GM19372 (cell line): ENCODE measurements around the gene GJA9.
"Not testable (repeated sequence)": the region's sequence is repeated elsewhere in the genome, so short reads cannot be mapped to it uniquely, and the experiment has no call there.

Source experiments
- ATAC-seq: cut with Tn5 transposase; IDR thresholded peaks from one replicate; pipeline ENCODE4 v1.9.1; 2021; ENCODE audit warnings: mild to moderate bottlenecking, low read depth, moderate library complexity; ENCODE audit not compliant: unreplicated experiment

The GJA9 gene

GRCh38 chr1:38875811-38876210 lies 5.6 kb downstream of the GJA9 start:
- ATAC-seq: no peak

- peak; percentile 96 for ATAC-seq
Measured at GRCh38 chr1:38873027-38873969, 8.1 kb downstream of the GJA9 start, which contains the start of gene MYCBP. TSS of gene MYCBP (minus strand) at chr1:38873348. CDS start at chr1:38873305, 43 bp downstream.

- no peak for ATAC-seq
Measured at GRCh38 chr1:38872401-38873026, 8.9 kb downstream of the GJA9 start.

- no peak for ATAC-seq
Measured at GRCh38 chr1:38870996-38871395, 10.4 kb downstream of the GJA9 start.

- ATAC-seq: no peak
Measured at GRCh38 chr1:38867208-38867607, 14.2 kb downstream of the GJA9 start.

- no peak for ATAC-seq
Measured at GRCh38 chr1:38865112-38865715, 16.2 kb downstream of the GJA9 start.

DNA sequence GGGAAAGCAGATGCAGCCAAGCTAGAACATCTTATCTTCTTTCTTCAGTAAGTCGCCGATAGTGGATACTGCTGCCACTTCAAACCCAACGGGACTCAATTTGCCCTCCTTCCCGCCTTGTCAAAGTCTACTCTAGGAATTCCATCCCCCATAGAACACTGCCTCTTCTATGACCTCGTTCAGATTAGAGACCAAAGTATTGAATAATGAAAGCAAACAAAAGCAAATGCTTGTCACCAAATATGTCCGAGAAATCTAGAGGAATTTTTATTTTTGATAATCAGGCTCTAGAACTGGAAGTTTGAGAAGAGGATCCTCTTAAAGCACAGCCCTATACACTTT lies 21.0 kb downstream of the GJA9 start:
- no peak for ATAC-seq

DNA sequence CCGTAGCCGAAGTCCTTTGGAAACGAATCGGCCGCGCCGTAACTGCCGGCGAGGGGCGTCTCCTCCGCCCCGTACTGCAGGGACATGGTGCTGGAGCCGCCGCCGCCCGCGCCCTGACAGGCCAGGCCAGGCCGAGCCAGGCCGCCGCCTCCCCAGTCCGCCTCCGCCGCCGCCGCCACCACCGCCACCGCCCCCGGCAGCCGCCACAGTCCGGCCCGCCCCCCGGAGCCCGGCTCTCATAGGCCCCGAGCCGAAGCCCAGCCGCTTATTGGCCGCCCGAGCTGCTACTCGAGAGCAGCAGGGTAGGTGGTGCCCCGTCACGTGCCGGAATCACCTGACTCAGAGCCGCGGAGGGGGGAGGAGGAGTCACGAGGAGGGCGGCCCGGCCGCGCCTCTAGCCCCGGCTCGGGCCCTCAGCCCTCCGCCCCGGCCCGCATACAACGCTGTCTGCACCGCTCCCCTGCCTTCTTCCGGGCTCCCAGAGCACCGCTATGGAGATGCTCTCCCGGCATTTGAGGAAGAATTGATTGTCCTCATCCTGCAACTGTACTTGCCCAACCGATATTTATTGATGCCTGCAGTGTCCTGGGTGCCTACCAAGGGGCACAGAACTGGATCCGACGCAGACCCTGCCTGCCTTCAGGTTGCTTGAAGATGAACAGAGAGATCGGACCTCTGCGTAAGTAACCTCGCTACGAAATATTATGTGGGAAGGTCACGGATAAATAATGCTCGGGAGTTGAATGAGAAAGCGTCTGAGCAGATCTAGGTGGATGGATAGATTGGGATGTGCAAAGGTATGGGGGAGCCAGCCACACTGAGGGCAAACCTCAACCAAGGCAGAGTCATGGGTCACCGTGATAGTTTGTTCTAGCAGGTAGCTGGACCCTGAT lies 21.6 kb downstream of the GJA9 start, which contains the start of gene RRAGC:
TSS of gene RRAGC (minus strand) at position 212 of the 893 bp plus-strand sequence. CDS start at position 86, 126 bp downstream.
- peak; percentile 96 for ATAC-seq

DNA sequence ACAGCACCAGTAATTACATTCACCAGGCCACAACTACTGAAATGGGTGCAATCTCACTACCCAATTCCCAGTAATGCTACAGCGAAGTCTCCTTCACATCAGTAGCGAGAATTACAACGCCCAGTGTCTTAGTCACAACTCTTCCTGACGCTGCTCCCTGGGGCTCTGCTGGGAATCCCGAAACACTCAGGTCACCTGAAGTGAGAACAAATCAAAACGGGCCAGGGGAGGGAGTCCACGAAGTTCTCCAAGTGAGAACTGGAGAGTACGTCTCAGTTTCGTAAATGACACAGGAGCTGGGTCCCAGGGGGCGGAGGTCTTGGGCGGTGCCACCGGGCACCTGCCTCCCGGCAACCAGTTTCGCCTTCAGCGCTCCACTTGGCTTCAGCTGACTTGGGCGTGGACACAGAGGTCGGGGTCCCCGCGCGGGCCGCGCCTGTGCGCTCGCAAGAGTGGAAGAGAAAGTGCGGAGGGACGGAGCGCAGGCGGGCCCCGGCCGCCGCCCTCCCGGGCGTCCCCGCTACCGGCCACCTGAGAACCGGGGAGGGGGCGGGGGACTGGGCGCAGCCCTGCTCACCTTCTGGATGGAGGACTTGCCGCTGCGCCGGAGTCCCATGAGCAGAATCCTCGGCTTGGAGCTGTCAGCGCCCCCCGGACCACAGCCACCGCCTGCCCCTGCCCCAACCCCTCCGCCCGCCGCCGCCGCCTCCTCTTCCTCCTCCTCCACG lies 22.4 kb downstream of the GJA9 start:
- peak; percentile 20 for ATAC-seq

DNA sequence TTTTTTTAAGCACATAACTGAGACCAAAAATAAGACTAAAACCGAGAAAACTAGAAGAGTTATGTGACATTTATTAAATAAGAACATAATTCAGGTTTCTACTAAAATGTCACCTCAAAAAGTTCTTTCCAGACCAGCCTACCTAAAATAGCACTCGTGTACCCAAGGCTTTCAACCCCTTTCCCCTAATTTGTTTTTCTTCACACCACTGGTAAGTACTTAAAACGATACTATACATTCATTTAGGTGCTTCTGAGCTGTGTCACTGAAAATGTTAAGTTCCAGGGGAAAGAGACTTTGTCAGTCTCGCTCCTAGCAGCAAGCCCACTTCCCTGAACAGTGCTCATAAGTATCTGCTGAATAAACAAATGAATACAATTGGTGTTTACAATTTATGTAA lies 28.6 kb downstream of the GJA9 start:
- ATAC-seq: no peak

DNA sequence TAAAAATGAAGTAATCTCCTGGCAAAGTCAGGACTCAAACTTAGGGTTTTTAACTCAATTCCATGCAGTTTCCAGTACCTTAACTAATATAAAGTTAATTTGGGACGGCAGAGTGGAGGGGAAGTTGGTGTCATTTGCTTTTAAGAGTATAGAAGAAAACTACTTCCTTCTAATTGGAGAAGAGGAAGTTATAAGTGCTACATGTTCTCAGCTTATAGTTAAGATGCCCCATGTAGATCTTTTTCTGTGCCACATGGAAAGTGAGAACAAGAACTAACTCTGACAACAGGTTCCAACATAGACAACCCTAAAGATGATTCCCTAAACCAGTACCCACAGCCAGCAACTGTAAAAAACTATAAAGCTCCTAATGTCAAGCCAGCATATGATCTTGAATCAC lies 33.3 kb downstream of the GJA9 start:
- no peak for ATAC-seq

DNA sequence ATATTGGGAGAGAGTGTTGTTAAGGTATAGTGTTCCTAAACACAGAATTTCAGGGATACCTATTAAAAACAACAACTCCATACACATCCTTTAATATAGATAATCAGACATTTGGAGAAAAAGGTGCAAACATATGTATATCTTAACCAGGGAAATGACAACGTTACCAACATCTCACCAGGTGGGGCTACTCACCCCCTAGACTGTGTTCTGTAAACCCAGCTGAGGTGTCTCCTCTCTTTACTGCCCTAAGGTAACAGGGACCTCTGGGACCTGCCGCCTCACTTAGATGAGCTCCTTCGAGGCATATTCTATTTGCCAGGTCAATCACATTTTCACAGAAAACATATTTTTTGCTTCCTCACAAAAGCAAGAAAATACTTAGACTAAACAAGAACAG lies 35.2 kb downstream of the GJA9 start:
- ATAC-seq: no peak

GRCh38 chr1:38845088-38845487 lies 36.3 kb downstream of the GJA9 start:
- ATAC-seq: not testable (repeated sequence)

GRCh38 chr1:38840281-38840680 lies 41.1 kb downstream of the GJA9 start:
- ATAC-seq: no peak

GRCh38 chr1:38839363-38839762 lies 42.0 kb downstream of the GJA9 start:
- no peak for ATAC-seq

DNA sequence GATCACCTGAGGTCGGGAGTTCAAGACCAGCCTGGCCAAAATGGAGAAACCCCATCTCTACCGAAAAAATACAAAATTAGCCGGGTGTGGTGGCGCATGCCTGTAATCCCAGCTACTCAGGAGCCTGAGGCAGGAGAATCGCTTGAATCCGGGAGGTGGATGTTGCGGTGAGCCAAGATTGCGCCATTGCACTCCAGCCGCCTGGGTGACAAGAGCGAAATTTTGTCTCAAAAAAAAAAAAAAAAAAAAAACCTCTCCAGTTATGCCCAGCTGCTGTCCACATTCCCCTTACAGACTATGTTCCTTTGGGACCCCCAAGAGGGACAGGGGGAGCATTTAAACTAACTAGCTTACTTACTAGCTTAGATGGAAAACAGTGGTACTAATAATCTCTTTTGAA lies 45.1 kb downstream of the GJA9 start:
- ATAC-seq: not testable (repeated sequence)

DNA sequence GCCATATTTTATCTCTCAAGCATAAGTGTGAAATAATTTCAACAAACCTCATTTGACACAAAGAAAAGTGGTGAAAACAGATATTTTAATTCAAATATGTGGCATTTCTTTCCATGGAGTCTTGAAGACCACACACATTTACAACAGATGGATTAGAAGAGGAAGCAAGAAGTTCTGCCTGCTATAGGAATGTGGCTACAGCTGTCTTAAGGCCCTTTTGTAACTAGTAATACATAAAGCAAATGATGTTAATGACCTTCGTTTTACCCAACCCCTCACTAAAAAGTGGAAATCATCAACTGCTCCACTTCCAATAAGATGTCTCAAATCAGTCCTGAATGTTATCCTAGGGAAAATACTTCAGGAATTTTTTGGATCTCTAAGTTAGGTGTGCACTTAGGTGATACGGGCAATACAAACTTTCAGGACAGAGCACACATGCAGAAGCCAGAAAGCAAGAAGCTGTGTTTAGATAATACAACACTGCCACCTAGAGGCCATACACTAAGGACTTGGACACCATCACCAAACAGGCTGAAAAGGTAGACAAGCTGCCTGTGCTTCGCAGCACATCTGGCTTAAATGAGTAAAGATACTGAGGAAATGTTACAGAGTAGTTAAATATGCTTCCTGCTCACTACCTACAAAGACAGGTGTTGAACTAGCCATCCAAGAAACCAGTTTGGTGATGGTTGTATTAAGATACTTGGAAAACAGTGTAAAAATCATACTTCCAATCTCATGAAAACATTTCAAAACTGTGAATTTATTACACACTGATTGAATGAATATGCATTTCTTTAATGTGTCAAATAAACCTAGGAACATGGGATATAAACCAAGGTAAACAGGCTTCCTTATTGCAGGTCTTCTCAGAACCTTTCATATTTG lies 46.2 kb downstream of the GJA9 start:
- ATAC-seq: peak; percentile 65

- ATAC-seq: no peak
Measured at GRCh38 chr1:38834221-38834782, 47.1 kb downstream of the GJA9 start.
